ENCODE measurements around the gene EXD2. TPM values are rescaled to one million over a fixed set of nuclear protein-coding genes. Genes with fewer than 3 reads are reported as not detected.

Gene EXD2
- total and polyA plus RNA-seq, 2 experiments from 2014 or later = 10.3 to 23.3 TPM

DNA sequence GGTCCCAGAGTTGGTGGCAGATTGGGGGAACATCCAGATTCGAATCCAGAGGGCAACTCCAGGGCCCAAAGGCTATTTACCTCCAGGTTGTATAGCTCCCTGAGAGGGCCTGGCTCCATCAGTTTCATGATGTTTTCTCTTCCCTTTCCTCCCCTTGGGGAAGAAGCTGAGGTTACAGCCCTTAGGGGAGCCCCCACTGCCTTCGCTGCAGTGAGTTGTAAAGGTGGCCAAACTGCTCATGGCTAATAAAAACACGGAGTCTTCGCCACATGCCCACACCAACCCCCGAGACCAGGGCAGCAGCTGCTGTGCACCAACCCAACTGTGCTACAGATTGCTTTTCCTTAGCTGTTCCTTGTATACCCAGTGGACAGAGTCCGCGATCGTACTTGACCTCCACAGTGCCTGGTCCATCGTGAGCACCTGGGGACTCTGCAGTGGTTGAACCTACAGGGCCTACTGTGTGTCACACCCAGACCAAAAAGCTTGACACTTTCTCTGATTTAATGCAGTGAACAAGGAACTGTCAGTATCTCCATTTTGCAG lies 89.5 kb downstream of the EXD2 start:
- no peak for ATAC-seq
- H3K27ac ChIP-seq (ENCODE audit: low read depth) = no peak overlapping the region
- TF ChIP-seq STAT1 (IDR thresholded peaks at IDR 0.05; ENCODE audit: unreplicated experiment) (no peak), CREB1 (CRISPR knock-in tag; IDR thresholded peaks at IDR 0.05; ENCODE audit: low read depth) (no peak), EZH2phosphoT487 (IDR thresholded peaks at IDR 0.05; ENCODE audit: unreplicated experiment) (no peak), ZNF114 (CRISPR knock-in tag; IDR thresholded peaks at IDR 0.05) (no peak), ZNF331 (CRISPR knock-in tag; IDR thresholded peaks at IDR 0.05; ENCODE audit: low read depth) (no peak), EZH2 (IDR thresholded peaks at IDR 0.05; ENCODE audit: low read depth, unreplicated experiment) (no peak), NANOG (IDR thresholded peaks at IDR 0.05; ENCODE audit: borderline replicate concordance) (no peak), JUNB (IDR thresholded peaks at IDR 0.05; ENCODE audit: unreplicated experiment) (no peak), POLR2AphosphoS5 (IDR thresholded peaks at IDR 0.05; ENCODE audit: low read depth) (no peak)
- TF ChIP-seq, protein P1, sequence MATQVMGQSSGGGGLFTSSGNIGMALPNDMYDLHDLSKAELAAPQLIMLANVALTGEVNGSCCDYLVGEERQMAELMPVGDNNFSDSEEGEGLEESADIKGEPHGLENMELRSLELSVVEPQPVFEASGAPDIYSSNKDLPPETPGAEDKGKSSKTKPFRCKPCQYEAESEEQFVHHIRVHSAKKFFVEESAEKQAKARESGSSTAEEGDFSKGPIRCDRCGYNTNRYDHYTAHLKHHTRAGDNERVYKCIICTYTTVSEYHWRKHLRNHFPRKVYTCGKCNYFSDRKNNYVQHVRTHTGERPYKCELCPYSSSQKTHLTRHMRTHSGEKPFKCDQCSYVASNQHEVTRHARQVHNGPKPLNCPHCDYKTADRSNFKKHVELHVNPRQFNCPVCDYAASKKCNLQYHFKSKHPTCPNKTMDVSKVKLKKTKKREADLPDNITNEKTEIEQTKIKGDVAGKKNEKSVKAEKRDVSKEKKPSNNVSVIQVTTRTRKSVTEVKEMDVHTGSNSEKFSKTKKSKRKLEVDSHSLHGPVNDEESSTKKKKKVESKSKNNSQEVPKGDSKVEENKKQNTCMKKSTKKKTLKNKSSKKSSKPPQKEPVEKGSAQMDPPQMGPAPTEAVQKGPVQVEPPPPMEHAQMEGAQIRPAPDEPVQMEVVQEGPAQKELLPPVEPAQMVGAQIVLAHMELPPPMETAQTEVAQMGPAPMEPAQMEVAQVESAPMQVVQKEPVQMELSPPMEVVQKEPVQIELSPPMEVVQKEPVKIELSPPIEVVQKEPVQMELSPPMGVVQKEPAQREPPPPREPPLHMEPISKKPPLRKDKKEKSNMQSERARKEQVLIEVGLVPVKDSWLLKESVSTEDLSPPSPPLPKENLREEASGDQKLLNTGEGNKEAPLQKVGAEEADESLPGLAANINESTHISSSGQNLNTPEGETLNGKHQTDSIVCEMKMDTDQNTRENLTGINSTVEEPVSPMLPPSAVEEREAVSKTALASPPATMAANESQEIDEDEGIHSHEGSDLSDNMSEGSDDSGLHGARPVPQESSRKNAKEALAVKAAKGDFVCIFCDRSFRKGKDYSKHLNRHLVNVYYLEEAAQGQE (IDR thresholded peaks at IDR 0.05; ENCODE audit: unreplicated experiment) = no peak
- TF ChIP-seq, protein P2, sequence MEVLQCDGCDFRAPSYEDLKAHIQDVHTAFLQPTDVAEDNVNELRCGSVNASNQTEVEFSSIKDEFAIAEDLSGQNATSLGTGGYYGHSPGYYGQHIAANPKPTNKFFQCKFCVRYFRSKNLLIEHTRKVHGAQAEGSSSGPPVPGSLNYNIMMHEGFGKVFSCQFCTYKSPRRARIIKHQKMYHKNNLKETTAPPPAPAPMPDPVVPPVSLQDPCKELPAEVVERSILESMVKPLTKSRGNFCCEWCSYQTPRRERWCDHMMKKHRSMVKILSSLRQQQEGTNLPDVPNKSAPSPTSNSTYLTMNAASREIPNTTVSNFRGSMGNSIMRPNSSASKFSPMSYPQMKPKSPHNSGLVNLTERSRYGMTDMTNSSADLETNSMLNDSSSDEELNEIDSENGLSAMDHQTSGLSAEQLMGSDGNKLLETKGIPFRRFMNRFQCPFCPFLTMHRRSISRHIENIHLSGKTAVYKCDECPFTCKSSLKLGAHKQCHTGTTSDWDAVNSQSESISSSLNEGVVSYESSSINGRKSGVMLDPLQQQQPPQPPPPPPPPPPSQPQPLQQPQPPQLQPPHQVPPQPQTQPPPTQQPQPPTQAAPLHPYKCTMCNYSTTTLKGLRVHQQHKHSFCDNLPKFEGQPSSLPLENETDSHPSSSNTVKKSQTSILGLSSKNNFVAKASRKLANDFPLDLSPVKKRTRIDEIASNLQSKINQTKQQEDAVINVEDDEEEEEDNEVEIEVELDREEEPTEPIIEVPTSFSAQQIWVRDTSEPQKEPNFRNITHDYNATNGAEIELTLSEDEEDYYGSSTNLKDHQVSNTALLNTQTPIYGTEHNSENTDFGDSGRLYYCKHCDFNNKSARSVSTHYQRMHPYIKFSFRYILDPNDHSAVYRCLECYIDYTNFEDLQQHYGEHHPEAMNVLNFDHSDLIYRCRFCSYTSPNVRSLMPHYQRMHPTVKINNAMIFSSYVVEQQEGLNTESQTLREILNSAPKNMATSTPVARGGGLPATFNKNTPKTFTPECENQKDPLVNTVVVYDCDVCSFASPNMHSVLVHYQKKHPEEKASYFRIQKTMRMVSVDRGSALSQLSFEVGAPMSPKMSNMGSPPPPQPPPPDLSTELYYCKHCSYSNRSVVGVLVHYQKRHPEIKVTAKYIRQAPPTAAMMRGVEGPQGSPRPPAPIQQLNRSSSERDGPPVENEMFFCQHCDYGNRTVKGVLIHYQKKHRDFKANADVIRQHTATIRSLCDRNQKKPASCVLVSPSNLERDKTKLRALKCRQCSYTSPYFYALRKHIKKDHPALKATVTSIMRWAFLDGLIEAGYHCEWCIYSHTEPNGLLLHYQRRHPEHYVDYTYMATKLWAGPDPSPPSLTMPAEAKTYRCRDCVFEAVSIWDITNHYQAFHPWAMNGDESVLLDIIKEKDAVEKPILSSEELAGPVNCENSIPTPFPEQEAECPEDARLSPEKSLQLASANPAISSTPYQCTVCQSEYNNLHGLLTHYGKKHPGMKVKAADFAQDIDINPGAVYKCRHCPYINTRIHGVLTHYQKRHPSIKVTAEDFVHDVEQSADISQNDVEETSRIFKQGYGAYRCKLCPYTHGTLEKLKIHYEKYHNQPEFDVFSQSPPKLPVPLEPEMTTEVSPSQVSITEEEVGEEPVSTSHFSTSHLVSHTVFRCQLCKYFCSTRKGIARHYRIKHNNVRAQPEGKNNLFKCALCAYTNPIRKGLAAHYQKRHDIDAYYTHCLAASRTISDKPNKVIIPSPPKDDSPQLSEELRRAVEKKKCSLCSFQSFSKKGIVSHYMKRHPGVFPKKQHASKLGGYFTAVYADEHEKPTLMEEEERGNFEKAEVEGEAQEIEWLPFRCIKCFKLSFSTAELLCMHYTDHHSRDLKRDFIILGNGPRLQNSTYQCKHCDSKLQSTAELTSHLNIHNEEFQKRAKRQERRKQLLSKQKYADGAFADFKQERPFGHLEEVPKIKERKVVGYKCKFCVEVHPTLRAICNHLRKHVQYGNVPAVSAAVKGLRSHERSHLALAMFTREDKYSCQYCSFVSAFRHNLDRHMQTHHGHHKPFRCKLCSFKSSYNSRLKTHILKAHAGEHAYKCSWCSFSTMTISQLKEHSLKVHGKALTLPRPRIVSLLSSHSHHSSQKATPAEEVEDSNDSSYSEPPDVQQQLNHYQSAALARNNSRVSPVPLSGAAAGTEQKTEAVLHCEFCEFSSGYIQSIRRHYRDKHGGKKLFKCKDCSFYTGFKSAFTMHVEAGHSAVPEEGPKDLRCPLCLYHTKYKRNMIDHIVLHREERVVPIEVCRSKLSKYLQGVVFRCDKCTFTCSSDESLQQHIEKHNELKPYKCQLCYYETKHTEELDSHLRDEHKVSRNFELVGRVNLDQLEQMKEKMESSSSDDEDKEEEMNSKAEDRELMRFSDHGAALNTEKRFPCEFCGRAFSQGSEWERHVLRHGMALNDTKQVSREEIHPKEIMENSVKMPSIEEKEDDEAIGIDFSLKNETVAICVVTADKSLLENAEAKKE (CRISPR knock-in tag; IDR thresholded peaks at IDR 0.05) = no peak
- TF ChIP-seq, protein P3, sequence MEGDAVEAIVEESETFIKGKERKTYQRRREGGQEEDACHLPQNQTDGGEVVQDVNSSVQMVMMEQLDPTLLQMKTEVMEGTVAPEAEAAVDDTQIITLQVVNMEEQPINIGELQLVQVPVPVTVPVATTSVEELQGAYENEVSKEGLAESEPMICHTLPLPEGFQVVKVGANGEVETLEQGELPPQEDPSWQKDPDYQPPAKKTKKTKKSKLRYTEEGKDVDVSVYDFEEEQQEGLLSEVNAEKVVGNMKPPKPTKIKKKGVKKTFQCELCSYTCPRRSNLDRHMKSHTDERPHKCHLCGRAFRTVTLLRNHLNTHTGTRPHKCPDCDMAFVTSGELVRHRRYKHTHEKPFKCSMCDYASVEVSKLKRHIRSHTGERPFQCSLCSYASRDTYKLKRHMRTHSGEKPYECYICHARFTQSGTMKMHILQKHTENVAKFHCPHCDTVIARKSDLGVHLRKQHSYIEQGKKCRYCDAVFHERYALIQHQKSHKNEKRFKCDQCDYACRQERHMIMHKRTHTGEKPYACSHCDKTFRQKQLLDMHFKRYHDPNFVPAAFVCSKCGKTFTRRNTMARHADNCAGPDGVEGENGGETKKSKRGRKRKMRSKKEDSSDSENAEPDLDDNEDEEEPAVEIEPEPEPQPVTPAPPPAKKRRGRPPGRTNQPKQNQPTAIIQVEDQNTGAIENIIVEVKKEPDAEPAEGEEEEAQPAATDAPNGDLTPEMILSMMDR (conservative IDR thresholded peaks at IDR 0.05; ENCODE audit: low read depth in 2 of 2) = no peak
- TF ChIP-seq, protein P4, sequence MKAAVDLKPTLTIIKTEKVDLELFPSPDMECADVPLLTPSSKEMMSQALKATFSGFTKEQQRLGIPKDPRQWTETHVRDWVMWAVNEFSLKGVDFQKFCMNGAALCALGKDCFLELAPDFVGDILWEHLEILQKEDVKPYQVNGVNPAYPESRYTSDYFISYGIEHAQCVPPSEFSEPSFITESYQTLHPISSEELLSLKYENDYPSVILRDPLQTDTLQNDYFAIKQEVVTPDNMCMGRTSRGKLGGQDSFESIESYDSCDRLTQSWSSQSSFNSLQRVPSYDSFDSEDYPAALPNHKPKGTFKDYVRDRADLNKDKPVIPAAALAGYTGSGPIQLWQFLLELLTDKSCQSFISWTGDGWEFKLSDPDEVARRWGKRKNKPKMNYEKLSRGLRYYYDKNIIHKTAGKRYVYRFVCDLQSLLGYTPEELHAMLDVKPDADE (IDR thresholded peaks at IDR 0.05) = no peak

More for the DNA sequence above, 89.5 kb downstream of the EXD2 start:
- no peaks in the 10 kb centered on the region for H3K36me3 ChIP-seq (ENCODE audit: insufficient read depth)
- H3K27me3 ChIP-seq (ENCODE audit: insufficient read depth) = no peaks in the 10 kb centered on the region
- H3K79me2 ChIP-seq (replicated peaks; ENCODE audit: insufficient read depth) = no peaks in the 10 kb centered on the region
- DNase-seq (ENCODE audit: low spot score) = no peak
- no peaks in the 10 kb centered on the region for H3K9me2 ChIP-seq (ENCODE audit: insufficient read depth)
- no peaks in the 10 kb centered on the region for H3F3A ChIP-seq (replicated peaks; ENCODE audit: low read depth)
- no peak overlapping the region for H3K4me2 ChIP-seq
- H3K4me1 ChIP-seq (ENCODE audit: insufficient read depth) = no peaks in the 10 kb centered on the region
- Mint-ChIP-seq H3K9me3 (no peaks in the 10 kb centered on the region), H3K4me3 (no peak overlapping the region), H3K36me3 (ENCODE audit: low read depth) (no peaks in the 10 kb centered on the region), H3K27me3 (ENCODE audit: insufficient read depth, low read depth, poor library complexity) (no peaks in the 10 kb centered on the region), H3K4me1 (no peaks in the 10 kb centered on the region), H3K27ac (no peak overlapping the region)
- no peak overlapping the region for H3K4me3 ChIP-seq
- no peak overlapping the region for H2AFZ ChIP-seq
- H4K20me1 ChIP-seq (replicated peaks; ENCODE audit: insufficient read depth) = no peaks in the 10 kb centered on the region

All from GM23338 (cell line).